HG03460 (cell line): ENCODE measurements around the gene GBX1.

ENCODE experiments used
- ATAC-seq: cut with Tn5 transposase; IDR thresholded peaks from one replicate; pipeline ENCODE4 v1.9.1; 2021; ENCODE audit not compliant: unreplicated experiment

The GBX1 gene

DNA sequence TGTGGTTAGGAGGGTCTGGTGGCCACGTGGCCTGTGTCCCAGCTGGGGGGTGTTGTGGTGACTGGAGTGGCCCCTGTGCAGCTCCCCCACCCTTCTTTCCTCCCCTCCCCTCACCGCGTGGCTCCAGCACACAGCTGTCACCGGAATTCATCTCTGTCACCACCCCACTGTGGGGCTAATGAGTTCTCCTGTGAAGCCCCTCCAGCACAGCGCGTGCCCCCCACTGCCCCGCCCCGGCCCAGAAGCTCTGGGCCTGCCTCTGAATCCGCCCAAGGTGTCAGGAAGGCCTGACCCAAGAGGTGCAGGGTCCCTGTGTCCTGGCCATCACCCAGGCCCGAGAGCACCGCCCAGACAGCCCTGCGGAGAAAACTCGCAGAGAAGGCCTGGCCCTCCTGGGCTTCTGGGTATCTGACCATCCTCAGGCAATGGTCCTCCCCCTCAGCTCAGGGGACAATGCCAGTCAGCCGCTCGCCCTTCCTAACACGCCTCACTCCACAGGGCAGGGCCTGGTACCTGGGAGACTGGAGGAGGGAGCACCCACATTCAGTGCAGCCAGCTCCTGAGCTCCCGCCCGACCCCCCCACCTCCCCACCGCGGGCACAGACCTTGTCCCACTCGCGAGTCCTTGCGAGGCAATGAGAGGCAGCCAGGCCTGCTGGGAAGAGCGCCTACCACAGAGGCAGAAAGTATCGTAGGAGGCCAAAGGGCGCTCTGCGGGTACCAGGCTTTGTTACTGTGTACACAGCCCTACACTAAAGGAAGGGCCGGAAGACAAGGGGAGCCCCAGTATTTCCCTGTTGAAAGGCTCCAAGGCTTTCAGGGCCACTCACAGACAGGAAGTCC is 38.2 kb downstream of the GBX1 start:
- no peak for ATAC-seq

- ATAC-seq = no peak
These were observed 38.8 kb downstream of the GBX1 start for GRCh38 chr7:151128716-151129115.

DNA sequence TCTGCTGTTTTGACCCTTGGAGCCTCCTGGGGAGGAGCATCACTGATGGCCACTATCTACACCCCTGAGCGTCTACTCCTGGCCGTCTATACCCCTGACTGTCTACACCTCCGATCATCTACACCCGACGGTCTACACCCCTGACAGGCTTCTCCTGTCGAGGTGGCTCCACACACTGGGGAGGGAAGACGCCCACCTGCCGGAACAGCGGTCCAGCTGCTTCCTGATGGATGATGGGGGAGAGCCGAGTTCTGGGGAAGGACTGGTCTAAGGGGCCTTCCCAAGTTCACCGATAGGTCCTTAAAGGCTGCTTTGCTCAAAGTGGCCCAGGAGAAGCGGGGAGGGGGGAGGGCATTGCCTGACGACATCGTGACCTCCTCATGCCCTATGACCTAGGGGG is 39.4 kb downstream of the GBX1 start:
- ATAC-seq = no peak

DNA sequence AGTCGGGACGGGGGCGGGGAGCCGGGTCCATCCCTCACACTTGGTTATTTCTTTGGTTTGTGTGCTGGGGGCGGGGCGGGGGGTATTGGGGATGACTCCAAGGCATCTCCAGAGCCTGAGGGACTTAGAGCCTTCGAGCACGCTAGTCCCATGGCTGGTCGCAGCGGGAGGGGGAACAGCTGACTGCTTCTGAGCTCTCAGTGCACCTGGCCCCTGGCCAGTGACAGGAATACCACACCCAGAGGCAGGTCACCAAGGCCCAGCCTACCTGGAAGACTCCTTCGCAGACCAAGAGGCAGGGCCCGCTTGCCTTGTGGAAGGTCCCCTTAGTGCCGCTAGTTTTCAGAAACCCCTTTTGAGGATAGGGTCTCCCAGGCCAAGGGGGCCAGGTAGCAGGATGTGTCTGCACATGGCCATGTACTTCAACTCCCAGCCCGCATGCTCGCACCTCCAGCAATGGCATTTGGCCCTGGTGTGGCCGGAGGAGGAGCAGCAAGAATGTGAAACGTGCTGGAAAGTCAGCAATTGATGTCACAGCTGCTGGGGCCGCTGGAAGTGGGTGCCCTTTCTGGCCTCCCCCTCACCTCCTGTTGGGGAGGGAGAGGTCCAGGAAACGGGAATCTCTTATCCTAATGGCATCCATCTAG is 40.9 kb downstream of the GBX1 start:
- no peak for ATAC-seq

- ATAC-seq = no peak
These were observed 41.5 kb downstream of the GBX1 start for GRCh38 chr7:151125846-151126481.

GRCh38 chr7:151125470-151125845 is 42.0 kb downstream of the GBX1 start:
- no peak for ATAC-seq

DNA sequence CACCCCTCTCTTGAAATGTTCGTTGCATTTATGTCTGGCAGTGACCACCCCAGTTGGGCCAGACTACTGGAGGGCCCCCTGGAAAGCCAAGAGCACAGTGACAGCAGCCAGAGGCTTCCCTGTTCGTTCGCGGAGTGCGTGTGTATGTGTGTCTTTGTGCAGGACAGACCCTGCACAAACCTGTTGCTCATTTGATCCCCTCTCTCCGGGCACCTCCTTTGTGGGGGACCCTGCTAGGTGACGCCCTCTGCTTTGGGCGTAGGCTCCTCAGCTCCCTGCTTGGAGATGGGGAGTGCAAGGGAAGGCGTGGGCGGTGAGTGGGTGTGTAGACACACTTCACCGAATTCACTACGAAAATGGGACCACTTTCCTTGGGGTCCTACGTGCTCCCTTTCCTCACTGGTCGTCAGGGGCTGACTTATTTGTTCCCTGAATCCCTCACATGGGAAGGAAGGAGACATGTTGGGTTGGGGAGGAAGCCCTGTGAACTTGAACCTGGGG is 42.5 kb downstream of the GBX1 start:
- no peak for ATAC-seq

DNA sequence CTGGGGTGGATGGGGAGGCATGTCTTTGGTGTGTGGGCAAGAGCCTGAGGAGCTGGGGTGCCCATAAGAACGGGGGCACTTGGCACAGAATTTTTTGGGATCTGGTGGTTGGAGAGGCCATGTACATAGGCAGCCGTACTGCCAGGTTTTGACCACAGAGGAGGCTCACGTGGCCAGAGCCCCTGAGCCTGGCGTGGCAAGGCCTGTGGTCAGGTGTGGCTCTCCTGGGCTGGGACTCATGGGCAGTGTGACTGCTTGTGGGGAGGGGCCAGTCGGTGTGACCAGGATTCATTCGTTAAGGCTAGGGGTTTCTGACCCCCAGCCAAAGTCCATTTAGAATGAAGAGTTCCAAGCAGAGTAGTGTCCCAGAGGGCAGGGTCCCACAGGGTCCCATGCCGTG is 43.0 kb downstream of the GBX1 start:
- no peak for ATAC-seq

DNA sequence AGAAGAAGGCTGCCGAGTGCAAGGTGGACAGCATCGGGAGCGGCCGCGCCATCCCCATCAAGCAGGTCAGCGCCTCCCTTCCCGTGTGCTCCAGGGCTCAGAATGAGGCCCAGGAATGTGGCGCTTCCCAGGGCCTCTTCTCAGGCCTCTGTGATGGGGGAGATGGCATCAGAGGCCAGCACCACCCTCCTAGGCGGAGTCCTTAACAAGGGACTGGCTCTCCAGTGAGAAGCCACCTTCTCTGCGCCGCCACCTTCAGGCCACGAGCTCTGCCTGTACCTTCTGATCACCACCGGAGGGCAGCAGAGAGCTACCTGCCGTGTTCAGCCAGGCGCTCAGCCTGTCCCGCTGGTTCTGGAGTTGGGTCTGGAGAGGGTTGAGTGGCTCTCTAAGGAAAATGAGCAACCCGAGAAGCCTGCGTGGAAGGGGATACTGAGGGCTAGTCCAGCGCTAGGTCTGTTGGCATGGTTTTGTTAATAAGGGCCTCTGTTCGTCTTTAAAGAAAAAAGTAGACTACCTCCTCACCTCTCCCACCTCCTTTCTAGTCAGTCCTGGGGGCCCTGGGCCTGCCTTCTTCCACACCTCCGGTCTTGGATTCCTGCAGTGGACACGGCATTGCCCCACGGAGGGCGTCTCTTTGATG is 43.6 kb downstream of the GBX1 start:
- ATAC-seq = peak; percentile 87

DNA sequence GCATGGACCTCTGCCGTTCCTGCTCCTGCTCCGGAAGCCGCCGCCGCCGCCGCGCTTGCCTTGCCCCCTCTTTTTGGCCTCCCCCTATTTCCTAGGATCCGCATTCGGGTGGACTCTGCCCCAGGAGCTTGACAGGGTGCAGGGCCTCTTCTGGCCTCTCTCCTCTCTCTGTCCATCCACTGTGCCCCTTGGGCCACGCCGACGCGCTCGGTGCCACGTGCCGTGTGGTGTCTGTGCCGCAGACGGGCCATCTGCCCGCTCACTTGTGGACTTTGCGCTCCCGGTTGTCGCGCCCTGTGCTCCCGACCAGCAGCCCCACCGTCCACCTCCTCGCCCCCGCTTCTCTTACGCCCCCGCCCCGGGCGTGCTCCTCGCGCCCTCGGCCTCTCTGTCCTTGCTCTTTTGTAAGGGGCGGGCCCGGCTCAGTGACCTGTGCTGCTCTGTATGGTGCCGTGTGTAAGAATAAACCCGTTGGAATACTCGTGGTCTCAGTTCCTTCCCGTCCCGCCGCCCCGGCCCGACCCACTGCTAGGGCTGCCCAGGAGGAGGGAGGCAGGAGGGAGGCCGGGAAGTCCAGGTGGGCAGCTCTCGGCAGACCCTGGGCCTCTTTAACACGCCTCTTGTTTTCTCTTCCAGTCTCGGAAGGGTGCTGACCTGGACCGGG is 44.2 kb downstream of the GBX1 start:
- ATAC-seq = no peak

DNA sequence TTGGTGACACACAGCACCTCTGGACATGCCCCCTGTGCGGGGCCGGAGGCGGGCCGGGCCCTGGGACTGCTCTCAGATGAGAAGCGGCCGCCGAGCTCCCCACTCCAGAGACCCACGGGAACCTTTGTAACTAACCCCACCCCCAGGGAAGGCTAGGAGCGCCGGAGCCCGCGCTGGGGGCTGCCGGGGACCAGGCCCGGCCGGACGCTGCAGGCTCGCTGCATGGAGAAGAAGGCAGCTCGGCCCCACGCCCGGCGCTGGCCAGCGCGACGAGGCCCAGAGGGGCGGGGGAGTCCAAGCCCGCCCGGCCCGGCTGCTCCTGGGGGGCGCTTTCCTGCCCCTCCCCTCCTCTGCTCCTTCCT is 44.7 kb downstream of the GBX1 start:
- ATAC-seq = no peak

DNA sequence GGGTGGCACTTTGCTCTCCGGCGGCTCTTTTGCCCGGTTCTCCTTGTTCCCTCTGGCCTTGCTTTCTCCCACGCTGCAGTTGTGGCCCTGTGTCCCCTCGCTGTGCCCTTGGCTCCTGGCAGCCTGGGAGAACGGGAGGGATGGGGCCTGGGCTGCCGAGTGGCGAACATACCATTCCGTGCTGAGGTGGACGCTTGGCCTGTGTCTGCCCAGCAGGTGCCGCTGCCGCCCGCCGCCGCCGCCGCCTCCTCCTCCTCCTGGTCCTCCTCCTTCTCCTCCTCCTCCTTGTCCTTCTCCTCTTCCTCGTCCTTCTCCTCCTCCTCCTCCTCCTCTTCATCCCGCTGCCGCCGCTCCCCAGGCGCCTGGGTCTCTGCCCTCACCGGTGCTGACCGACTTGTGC is 45.2 kb downstream of the GBX1 start:
- no peak for ATAC-seq

- no peak for ATAC-seq
These were observed 45.9 kb downstream of the GBX1 start for GRCh38 chr7:151121380-151122170.

- ATAC-seq = no peak
These were observed 46.6 kb downstream of the GBX1 start for GRCh38 chr7:151120896-151121295.

- no peak for ATAC-seq
These were observed 47.6 kb downstream of the GBX1 start for GRCh38 chr7:151119902-151120301.

GRCh38 chr7:151119055-151119415 is 48.5 kb downstream of the GBX1 start:
- no peak for ATAC-seq

DNA sequence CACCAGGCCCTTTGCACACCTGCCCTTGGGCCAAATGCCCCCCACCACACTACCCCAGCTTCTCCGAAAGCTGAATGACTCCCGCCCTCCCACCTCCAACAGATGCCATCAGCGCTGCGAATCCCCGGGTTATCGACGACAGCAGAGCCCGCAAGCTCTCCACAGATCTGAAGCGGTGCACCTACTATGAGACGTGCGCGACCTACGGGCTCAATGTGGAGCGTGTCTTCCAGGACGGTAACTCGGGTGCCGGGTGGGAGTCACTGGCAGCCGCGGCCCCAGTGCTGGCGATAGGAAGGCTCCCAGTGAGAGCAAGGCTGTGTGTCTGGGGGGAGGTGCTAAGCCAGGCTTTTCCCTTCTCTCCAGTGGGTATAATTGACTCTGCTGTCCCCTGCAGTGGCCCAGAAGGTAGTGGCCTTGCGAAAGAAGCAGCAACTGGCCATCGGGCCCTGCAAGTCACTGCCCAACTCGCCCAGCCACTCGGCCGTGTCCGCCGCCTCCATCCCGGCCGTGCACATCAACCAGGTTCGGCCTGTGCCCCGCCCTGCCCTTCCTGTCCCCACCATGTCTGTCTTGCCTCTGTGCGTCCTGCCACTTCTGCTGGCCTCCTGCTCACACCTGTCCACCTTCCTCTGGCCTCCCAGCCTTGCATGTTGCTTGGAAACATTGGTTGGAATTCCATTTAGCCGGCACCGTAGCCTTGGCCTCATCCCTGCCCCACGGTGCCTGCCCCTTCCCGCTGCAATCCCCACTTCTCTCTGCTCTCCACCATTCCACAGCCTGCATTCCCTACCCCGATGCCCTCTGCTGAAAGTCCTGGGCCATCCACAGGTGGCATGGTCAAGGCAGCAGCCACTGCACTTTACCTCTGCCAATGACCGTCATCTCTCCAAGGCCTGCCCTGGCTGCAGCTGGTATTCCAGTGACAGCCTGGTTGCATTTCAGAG is 49.1 kb downstream of the GBX1 start:
- ATAC-seq = no peak

DNA sequence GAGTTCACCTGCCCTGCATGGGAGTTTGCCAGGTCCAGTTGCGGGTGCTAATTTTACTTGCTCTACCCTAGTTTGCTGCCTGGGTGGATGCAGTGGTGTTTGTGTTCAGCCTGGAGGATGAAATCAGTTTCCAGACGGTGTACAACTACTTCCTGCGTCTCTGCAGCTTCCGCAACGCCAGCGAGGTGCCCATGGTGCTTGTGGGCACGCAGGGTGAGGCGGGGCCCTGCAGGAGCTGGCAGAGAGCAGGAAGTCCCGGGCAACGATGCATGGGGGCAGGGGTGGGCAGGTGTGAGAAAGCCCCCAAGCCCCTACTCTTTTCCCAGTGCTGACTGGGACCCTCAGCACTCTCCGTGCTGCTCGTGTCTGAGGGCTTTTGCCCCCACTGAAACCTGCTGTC is 49.9 kb downstream of the GBX1 start:
- no peak for ATAC-seq
